ENCODE measurements around the gene TTC39B.

DNA sequence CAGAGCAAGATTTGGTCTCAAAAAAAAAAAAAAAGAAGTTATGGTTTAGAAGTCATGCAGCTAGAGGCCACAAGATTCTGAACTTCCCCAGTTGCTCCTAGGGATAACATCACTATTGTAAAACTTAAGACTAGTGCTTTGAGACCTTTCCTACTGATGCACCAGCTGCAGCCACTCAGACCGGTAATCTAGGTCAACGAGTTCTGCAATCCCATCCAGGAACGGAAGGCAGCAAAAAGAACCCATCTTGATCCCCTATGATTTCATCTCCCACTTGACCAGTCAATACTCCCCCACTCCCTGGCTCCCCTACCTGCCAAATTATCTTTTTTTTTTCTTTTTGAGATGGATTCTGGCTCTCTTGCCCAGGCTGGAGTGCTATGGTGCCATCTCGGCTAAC is 46.9 kb upstream of the TTC39B start:
- TF ChIP-seq GATA2 (IDR thresholded peaks at IDR 0.05; ENCODE audit: low read depth, low read length): no peak
- no peak for TF ChIP-seq GATA3 (IDR thresholded peaks at IDR 0.05; ENCODE audit: low read depth, low read length)

All from SH-SY5Y (cell line).